ENCODE measurements around the gene HHATL.

DNA sequence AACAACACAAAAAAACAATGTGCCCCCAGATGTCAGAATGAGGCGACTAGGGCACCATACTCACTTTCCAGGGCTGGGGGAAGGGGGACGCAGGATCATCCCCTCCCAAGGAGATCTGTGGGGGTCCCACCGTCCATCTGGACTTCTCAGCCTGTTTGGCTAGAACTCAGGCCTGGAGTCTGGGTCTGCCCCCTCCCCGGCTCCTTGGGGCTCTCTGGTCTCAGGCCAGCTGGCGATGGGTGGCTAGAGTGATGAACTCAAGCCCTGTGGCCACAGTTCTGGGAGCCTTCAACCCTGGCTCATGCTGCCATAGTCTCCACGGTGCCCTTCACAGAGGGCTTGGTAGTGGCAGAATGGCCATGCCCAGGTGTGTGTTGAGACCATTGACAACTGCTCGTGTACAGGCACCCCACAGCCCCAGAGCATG, 35.5 kb downstream of the HHATL start:
- TF ChIP-seq POLR2AphosphoS5 (IDR thresholded peaks at IDR 0.05; ENCODE audit: low read depth, low read length) (no peak), POLR2A (IDR thresholded peaks at IDR 0.05; ENCODE audit: low read depth, low read length) (no peak), TAF1 (IDR thresholded peaks at IDR 0.05; ENCODE audit: borderline replicate concordance, low read depth, low read length) (no peak)
